Upper lobe of right lung (tissue), 1 donor: ENCODE measurements around the gene TMEM59. TPM values are rescaled to one million over a fixed set of nuclear protein-coding genes. Genes with fewer than 3 reads are reported as not detected.
A peak's percentile ranks its signal among the peaks of the same experiment; 100 is the strongest.
"Not testable (repeated sequence)": the region's sequence is repeated elsewhere in the genome, so short reads cannot be mapped to it uniquely, and the experiment has no call there.

Experiments
- ATAC-seq: fragments of 200-7000 bp; cut with Tn5 transposase; one replicate; pipeline ENCODE4 v1.9.1; 2020; ENCODE audit warnings: mild to moderate bottlenecking, moderate library complexity
- DNase-seq: peaks from one replicate; pipeline ENCODE4 v3.0.0-alpha.2; 2020
- H3K27ac ChIP-seq: fragments of 200-600 bp; one replicate; pipeline ENCODE4 v1.8.0; 2022
- H3K27me3 ChIP-seq: fragments of 200-600 bp; one replicate; pipeline ENCODE4 v1.8.0; 2022; ENCODE audit warnings: mild to moderate bottlenecking
- H3K36me3 ChIP-seq: fragments of 200-600 bp; one replicate; pipeline ENCODE4 v1.8.0; 2022
- H3K4me1 ChIP-seq: fragments of 200-600 bp; one replicate; pipeline ENCODE4 v1.8.0; 2022
- H3K4me3 ChIP-seq: fragments of 200-600 bp; one replicate; pipeline ENCODE4 v1.8.0; 2022; ENCODE audit warnings: mild to moderate bottlenecking
- H3K9me3 ChIP-seq: fragments of 200-600 bp; one replicate; pipeline ENCODE4 v1.8.0; 2022
- intact Hi-C: fragments of 100-400 bp; cut with DNase I; formaldehyde crosslinking; loops from one replicate; pipeline ENCODE4 v1.11.0; 2022
- total RNA-seq: library from RNA; stranded (reverse); fragmentation: NEBNext Ultra II Directional; extraction: Animal tissue kit (Norgen Biotek cat#: 25700); gene quantifications from one replicate; pipeline ENCODE4 v1.2.1, GENCODE V29; 2021
- TF ChIP-seq, protein P1 (sequence below): fragments of 200-600 bp; IDR thresholded peaks from one replicate; pipeline ENCODE4 v1.8.0; 2022; ENCODE audit warnings: antibody characterized with exemption
- donor health status: DM: no; HTN: yes; CAD: no; lungs with severe emphysema.

The TMEM59 gene
- total RNA-seq, 1 donor from 2014 or later: 440 TPM

DNA sequence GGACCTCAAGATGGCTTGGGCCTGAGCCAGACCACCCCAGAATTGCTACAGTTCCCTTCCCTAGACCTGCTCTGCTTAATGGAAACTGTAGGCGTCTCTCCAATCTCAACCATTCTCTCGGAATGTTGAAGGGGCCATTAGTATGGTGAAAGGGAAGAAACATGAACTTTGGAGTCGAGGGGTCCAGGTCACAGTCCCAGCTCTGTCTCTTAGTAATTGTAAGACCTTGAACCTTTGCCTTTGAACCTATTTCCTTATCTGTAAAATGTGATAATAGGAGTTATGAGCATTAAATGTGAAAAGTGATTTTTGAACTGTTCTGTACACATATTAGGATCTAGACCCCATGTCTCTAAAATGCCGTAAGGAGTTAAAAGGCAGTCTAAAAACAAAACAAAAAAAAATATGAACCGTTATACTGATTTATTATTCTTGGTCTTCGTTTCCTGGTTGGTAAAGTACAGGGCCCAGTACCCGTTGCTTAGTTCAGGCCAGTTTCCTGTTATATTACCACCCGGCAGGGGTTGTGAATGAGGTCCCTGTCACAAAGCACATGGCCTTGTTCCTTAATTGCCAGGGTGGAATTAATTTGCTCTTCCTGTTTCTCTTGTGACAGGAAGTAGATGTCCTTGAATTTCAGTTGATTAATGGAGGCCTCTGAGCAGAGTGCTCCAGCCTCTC lies 42.7 kb upstream of the TMEM59 start:
- peaks cover 9% of the 10 kb centered on the region for H3K4me1 ChIP-seq
- TF ChIP-seq, protein P1, sequence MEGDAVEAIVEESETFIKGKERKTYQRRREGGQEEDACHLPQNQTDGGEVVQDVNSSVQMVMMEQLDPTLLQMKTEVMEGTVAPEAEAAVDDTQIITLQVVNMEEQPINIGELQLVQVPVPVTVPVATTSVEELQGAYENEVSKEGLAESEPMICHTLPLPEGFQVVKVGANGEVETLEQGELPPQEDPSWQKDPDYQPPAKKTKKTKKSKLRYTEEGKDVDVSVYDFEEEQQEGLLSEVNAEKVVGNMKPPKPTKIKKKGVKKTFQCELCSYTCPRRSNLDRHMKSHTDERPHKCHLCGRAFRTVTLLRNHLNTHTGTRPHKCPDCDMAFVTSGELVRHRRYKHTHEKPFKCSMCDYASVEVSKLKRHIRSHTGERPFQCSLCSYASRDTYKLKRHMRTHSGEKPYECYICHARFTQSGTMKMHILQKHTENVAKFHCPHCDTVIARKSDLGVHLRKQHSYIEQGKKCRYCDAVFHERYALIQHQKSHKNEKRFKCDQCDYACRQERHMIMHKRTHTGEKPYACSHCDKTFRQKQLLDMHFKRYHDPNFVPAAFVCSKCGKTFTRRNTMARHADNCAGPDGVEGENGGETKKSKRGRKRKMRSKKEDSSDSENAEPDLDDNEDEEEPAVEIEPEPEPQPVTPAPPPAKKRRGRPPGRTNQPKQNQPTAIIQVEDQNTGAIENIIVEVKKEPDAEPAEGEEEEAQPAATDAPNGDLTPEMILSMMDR: no peak

GRCh38 chr1:54094730-54095105 lies 41.7 kb upstream of the TMEM59 start:
- H3K36me3 ChIP-seq, H3K27ac ChIP-seq, H3K4me3 ChIP-seq, H3K4me1 ChIP-seq, DNase-seq, H3K27me3 ChIP-seq, intact Hi-C loops, H3K9me3 ChIP-seq, ATAC-seq: not testable (repeated sequence)

More for the DNA sequence above, 42.7 kb upstream of the TMEM59 start:
- Histone ChIP-seq H3K27me3 (no peaks in the 10 kb centered on the region), H3K4me3 (no peak overlapping the region), H3K9me3 (no peaks in the 10 kb centered on the region), H3K27ac (no peak overlapping the region), H3K36me3 (peaks cover 7% of the 10 kb centered on the region)
- ATAC-seq (peak; percentile 90), DNase-seq (no peak)
- intact Hi-C loops: no loop called here

DNA sequence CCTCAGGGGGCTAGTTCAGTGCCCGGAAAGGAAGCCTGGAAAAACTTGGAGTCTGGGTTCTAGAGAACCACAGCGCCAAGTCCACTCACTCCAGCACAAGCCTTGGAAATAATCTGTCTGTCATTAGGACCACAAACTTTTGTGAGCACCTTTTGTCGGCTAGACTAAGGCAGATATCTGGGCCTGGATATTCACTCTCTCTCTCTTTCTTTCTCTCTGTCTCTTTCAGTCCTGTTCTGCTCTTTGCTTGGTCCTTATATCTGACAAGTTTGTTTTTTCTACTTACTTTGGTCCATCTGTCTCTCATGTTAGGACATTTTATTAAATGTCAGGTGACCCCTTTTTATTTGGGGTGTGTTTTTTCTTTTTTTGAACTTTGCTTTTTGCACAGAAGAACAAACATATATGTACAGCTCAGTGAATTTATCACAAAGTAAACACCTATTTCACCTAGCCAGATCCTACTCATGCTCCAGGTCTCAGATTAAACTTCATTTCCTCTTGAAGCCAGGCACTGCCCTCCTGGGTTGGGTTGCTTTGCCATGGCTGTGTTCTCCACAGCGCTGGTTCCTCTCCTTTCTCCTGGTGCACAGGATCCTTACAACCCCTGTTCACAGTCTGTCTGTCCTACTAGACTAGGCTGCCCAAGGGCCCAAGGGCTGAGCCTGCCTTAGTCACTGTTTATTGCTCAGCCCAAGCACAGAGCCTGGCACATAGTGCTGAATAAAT lies 41.2 kb upstream of the TMEM59 start:
- Histone ChIP-seq H3K4me1 (peaks cover 9% of the 10 kb centered on the region), H3K4me3 (no peak overlapping the region), H3K9me3 (no peaks in the 10 kb centered on the region), H3K36me3 (peaks cover 7% of the 10 kb centered on the region), H3K27me3 (no peaks in the 10 kb centered on the region), H3K27ac (no peak overlapping the region)
- intact Hi-C loops: no loop called here
- no peak for DNase-seq
- peak; percentile 31 for ATAC-seq
- TF ChIP-seq, protein P1: no peak

DNA sequence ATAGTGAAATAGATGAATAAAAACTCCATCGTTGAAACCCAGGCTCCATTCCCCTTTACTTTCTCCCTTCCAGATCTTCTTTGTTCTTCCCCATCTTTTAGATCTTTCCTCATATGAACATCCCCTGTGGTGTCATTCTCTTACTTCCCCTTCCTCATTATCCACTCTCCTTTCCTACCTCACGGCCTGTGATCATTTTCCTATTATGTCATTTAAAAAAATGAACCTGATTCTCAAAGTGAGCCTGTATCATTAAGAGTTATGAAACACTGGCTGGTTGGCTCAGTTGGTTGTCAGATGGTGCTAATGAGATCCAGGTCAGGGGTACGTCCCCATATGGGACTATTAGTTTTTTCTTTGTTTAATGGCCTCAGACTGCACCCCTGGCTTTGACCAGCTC lies 38.7 kb upstream of the TMEM59 start:
- no peak for DNase-seq
- Histone ChIP-seq H3K9me3 (no peaks in the 10 kb centered on the region), H3K36me3 (peaks cover 3% of the 10 kb centered on the region), H3K27ac (no peak overlapping the region), H3K4me1 (peaks cover 9% of the 10 kb centered on the region), H3K4me3 (no peak overlapping the region), H3K27me3 (no peaks in the 10 kb centered on the region)
- intact Hi-C loops: no loop called here
- no peak for ATAC-seq
- TF ChIP-seq, protein P1: no peak

- TF ChIP-seq, protein P1: no peak
- no peak overlapping the region for H3K4me3 ChIP-seq
- peak; percentile 65 for ATAC-seq
- H3K36me3 ChIP-seq: no peaks in the 10 kb centered on the region
- DNase-seq: no peak
- no peak overlapping the region for H3K27ac ChIP-seq
- H3K9me3 ChIP-seq: no peaks in the 10 kb centered on the region
- H3K4me1 ChIP-seq: no peaks in the 10 kb centered on the region
- H3K27me3 ChIP-seq: no peaks in the 10 kb centered on the region
- intact Hi-C loops: no loop called here
Observed at GRCh38 chr1:54088385-54088784, 35.4 kb upstream of the TMEM59 start.

GRCh38 chr1:54086754-54087153 lies 33.8 kb upstream of the TMEM59 start:
- no peak overlapping the region for H3K27ac ChIP-seq
- H3K27me3 ChIP-seq: no peaks in the 10 kb centered on the region
- no peak for DNase-seq
- TF ChIP-seq, protein P1: no peak
- H3K4me3 ChIP-seq: no peak overlapping the region
- intact Hi-C loops: no loop called here
- ATAC-seq: no peak
- H3K4me1 ChIP-seq: no peaks in the 10 kb centered on the region
- no peaks in the 10 kb centered on the region for H3K9me3 ChIP-seq
- no peaks in the 10 kb centered on the region for H3K36me3 ChIP-seq
